AG09319 (cell line): ENCODE data around the gene ABHD14A.
A peak's percentile ranks its signal among the peaks of the same experiment; 100 is the strongest.

Experiments used
- DNase-seq: peaks from one replicate; pipeline ENCODE4 v3.0.0-alpha.2; 2010; ENCODE audit warnings: low read depth; ENCODE audit errors: extremely low read depth
- TF ChIP-seq, protein P1 (sequence below): IDR thresholded peaks from 2 replicates; pipeline ENCODE4 v1.5.1; 2011; ENCODE audit warnings: low read depth, mild to moderate bottlenecking, inconsistent platforms, low read length, moderate library complexity

Gene ABHD14A

DNA sequence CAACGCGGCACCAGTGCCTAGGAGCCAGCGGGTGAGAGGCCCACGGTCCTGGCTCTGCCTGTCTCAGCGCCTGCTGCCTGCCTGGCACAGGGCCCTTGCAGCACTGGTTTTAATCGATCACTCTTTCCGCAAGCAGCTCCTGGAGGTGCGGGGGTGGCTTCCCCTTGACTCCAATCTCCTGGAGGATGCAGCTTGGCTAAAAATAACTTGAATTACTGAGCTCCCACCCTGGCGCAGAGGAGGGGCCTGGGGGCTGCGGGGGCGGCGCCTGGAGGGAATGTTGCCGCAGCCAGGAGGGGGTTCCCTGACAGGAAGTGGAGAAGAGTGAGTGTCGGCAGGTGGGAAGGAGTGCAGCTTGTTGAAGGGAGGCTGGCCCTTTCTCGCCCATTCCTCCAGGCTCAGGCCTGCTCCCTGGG is 30.7 kb downstream of the ABHD14A start:
- TF ChIP-seq, protein P1, sequence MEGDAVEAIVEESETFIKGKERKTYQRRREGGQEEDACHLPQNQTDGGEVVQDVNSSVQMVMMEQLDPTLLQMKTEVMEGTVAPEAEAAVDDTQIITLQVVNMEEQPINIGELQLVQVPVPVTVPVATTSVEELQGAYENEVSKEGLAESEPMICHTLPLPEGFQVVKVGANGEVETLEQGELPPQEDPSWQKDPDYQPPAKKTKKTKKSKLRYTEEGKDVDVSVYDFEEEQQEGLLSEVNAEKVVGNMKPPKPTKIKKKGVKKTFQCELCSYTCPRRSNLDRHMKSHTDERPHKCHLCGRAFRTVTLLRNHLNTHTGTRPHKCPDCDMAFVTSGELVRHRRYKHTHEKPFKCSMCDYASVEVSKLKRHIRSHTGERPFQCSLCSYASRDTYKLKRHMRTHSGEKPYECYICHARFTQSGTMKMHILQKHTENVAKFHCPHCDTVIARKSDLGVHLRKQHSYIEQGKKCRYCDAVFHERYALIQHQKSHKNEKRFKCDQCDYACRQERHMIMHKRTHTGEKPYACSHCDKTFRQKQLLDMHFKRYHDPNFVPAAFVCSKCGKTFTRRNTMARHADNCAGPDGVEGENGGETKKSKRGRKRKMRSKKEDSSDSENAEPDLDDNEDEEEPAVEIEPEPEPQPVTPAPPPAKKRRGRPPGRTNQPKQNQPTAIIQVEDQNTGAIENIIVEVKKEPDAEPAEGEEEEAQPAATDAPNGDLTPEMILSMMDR = no peak
- peak; percentile 27 for DNase-seq

- DNase-seq = no peak
- TF ChIP-seq, protein P1 = no peak
These were observed 31.4 kb downstream of the ABHD14A start for GRCh38 chr3:52006017-52006819.

DNA sequence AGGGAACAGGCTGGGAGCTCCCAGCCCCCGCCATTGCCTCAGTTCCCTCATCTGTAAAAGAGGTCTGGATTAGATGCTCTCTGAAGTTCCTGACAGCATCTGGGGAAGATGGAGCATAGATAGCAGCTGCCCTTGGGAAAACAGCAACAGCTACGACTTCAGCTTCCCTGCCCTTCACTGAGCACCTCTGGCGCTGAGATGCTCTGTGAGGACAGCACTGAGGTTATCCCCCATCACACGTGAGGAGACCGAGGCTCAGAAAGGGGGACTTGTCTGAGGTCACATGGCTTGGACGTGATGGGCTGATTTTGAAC is 31.9 kb downstream of the ABHD14A start:
- DNase-seq = no peak
- TF ChIP-seq, protein P1 = no peak

DNA sequence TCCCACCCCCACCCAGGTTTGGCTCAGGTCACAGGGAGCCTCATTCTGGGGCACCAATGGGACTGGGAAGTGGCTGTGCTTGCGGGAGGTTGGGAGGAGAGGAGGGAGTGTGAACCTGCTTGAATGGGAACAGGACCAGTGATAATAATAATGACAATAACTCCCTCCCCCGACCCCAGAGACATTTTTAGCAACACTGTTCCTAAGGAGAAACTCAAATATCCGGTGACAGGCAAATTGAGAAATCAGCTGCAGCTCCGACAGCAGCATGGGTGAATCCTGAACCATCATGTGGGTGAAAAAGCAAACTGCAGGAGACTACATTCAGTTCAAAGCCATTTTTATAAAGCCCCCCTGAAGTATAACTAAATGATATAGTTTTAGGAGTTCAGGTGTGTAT is 32.4 kb downstream of the ABHD14A start:
- TF ChIP-seq, protein P1 = no peak
- no peak for DNase-seq

GRCh38 chr3:52010431-52010830 is 35.6 kb downstream of the ABHD14A start:
- DNase-seq = no peak
- TF ChIP-seq, protein P1 = no peak

DNA sequence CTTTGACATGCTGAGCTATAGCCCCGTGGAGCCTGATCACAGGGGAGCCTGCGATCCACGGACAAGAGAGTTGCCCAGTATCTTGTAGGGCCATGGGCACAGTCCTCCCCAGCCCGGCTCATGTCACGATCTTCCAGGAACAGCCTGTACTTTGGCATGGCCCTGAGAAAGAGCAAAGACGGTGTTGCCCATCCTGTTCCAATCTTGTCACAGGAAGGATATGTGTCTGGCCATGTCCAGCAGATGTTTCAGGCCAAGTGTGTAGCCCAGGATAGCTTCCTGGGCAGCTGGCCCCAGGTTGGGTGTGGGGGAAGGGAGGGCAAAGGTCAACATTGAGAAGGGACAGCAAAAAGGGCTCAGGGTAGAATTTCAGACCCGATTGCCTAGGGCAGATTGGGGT is 37.8 kb downstream of the ABHD14A start:
- TF ChIP-seq, protein P1 = no peak

DNA sequence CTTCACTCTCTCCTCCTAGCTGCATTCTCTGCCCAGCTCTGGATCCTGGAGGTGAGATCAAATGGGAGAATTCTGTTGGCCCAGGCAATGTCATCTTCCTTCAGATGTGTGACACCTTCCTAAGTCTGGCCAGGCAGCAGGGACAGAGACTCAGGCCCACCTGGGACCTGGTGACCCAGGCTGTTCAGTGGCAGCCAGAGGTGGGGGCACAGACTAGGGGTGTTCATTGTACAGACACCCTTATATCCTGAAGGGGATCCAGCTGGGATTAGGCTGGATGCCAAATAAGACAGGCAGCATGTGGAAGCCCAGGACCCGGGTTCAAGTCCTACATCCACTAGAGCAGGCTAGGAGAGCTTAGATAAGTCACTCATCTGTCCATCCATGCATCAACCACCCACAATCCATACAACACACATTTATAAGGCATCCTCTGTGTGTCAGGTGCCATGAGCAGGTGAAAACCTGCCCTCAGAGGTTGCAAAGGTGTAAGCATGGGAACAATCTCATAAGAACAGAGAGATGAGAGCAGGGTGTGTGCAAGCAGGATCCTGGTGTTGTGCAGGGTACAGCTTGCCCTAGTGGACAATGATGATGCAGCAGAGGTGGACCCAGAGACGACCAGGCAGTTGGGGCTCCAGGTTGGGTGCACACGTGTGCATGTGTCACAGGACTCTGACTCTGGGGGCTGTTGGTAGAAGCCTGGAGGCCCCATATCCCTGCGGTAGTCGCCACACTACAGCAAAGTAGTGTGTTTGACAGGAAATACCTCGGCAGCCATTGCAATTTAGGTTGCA is 39.1 kb downstream of the ABHD14A start:
- TF ChIP-seq, protein P1 = no peak

More for the DNA sequence above, 37.8 kb downstream of the ABHD14A start:
- no peak for DNase-seq

More for the DNA sequence above, 39.1 kb downstream of the ABHD14A start:
- no peak for DNase-seq
